ENCODE results near the gene CNTFR. TPM values are rescaled to one million over a fixed set of nuclear protein-coding genes. Genes with fewer than 3 reads are reported as not detected.

The CNTFR gene
- total and polyA plus RNA-seq, 5 donors from 2014 or later = not detected

GRCh38 chr9:34564617-34565016 lies 24.9 kb downstream of the CNTFR start:
- Mint-ChIP-seq H3K9me3 (peaks cover 0 to 7% (median 0%) of the 10 kb centered on the region in 7 donors), H3K36me3 (no peaks in the 10 kb centered on the region), H3K4me1 (no peaks in the 10 kb centered on the region), H3K4me3 (no peak overlapping the region), H3K27ac (no peak overlapping the region), H3K27me3 (peaks cover 8% of the 10 kb centered on the region)
- Histone ChIP-seq H3K4me1 (ENCODE audit: control insufficient read depth, insufficient read depth, low read length, poor library complexity, severe bottlenecking) (no peaks in the 10 kb centered on the region), H3K4me3 (ENCODE audit: low read depth, low read length) (no peak overlapping the region), H3K27me3 (ENCODE audit: control insufficient read depth, insufficient read depth, low read length) (peaks cover 2% of the 10 kb centered on the region), H3K27ac (ENCODE audit: insufficient read depth, low read length, poor library complexity, severe bottlenecking) (no peak overlapping the region), H3K9me3 (ENCODE audit: control insufficient read depth in 2 of 2, low read length in 2 of 2) (peaks cover 0 to 9% of the 10 kb centered on the region in 2 experiments), H3K36me3 (ENCODE audit: control insufficient read depth, insufficient read depth, low read length) (no peaks in the 10 kb centered on the region)
- DNase-seq (no peak), ATAC-seq (ENCODE audit: low read depth in 2 of 2) (no peak)

GRCh38 chr9:34563262-34563661 lies 26.3 kb downstream of the CNTFR start:
- Histone ChIP-seq H3K36me3 (ENCODE audit: control insufficient read depth, insufficient read depth, low read length) (no peaks in the 10 kb centered on the region), H3K9me3 (ENCODE audit: control insufficient read depth in 2 of 2, low read length in 2 of 2) (peaks cover 0 to 9% of the 10 kb centered on the region in 2 experiments), H3K4me1 (ENCODE audit: control insufficient read depth, insufficient read depth, low read length, poor library complexity, severe bottlenecking) (no peaks in the 10 kb centered on the region), H3K4me3 (ENCODE audit: low read depth, low read length) (no peak overlapping the region), H3K27me3 (ENCODE audit: control insufficient read depth, insufficient read depth, low read length) (peaks cover 2% of the 10 kb centered on the region), H3K27ac (ENCODE audit: insufficient read depth, low read length, poor library complexity, severe bottlenecking) (no peak overlapping the region)
- H3K27ac Mint-ChIP-seq = no peak overlapping the region
- no peaks in the 10 kb centered on the region for H3K36me3 Mint-ChIP-seq
- H3K9me3 Mint-ChIP-seq = peaks cover 0 to 7% (median 0%) of the 10 kb centered on the region in 7 donors
- H3K27me3 Mint-ChIP-seq = peaks cover 13% of the 10 kb centered on the region
- ATAC-seq (ENCODE audit: low read depth in 2 of 2) (no peak), DNase-seq (no peak)
- no peak overlapping the region for H3K4me3 Mint-ChIP-seq
- H3K4me1 Mint-ChIP-seq = no peaks in the 10 kb centered on the region

DNA sequence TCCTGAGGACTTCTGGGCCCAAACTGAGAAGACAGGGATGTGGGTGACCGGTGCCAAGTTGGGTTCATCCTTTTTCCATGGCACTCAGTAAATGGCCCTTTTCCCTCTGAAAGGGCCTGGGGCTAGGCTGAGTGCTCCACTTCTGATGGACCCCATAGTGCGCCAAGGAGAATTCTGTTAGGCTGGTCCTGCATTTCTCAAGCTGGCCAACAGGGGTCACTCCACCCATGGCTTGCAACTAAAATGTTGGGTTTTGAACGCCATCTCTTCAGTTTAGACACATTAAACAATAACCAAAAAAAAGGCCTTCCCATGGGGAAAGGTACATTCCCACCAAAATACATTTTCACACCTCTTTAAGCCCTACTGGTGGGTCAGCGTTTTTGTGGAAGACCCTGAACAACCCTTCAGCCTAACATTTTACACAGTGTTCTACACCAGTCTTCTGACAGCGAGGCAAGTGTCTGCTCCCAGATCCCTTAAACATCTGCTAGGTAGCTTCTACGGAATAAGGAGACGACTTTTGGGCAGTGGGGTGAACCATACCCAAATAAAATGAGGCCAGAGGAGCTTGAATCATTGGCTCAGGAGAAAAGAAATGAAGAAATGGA lies 27.3 kb downstream of the CNTFR start:
- Mint-ChIP-seq H3K4me3 (no peak overlapping the region), H3K36me3 (no peaks in the 10 kb centered on the region), H3K9me3 (peaks cover 0 to 7% (median 0%) of the 10 kb centered on the region in 7 donors), H3K27me3 (peaks cover 18% of the 10 kb centered on the region), H3K27ac (no peak overlapping the region), H3K4me1 (no peaks in the 10 kb centered on the region)
- ATAC-seq (ENCODE audit: low read depth in 2 of 2) = no peak
- Histone ChIP-seq H3K27me3 (ENCODE audit: control insufficient read depth, insufficient read depth, low read length) (peaks cover 2% of the 10 kb centered on the region), H3K36me3 (ENCODE audit: control insufficient read depth, insufficient read depth, low read length) (no peaks in the 10 kb centered on the region), H3K27ac (ENCODE audit: insufficient read depth, low read length, poor library complexity, severe bottlenecking) (no peak overlapping the region), H3K4me1 (ENCODE audit: control insufficient read depth, insufficient read depth, low read length, poor library complexity, severe bottlenecking) (no peaks in the 10 kb centered on the region), H3K4me3 (ENCODE audit: low read depth, low read length) (no peak overlapping the region), H3K9me3 (ENCODE audit: control insufficient read depth in 2 of 2, low read length in 2 of 2) (peaks cover 0 to 9% of the 10 kb centered on the region in 2 experiments)
- DNase-seq = peak in 1 of 3 donors; percentile 23

DNA sequence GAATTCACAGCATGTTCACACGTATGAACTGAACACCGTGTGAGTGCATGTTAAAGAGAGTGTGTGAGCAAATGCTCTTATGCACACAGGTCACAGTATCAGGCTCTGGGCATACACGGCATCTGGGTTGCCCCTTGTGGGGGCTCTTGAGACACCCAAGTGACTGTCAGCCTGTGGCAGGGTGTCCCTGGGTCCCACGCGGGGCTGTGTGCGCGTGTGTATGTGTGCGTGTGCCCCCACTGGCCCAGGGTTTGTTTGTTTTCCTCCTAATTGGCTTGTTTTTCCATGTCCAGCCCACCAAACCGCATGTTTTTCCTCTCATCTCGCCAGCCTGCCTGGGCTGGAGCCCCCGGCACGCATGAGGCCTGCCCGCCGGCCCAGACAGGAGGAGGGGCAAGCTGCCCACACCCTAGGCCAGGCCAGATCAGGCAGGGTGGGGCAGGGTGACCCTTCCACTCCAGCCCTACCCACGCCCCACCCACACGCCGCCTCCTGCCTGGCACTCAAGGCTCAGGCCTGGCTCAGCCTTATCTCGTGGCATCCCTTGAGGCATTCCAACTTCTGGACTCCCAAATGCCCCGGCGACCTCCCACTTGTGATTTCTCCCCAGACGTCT lies 28.8 kb downstream of the CNTFR start:
- Mint-ChIP-seq H3K27me3 (peaks cover 21% of the 10 kb centered on the region), H3K4me3 (no peak overlapping the region), H3K27ac (no peak overlapping the region), H3K9me3 (peaks cover 0 to 7% (median 0%) of the 10 kb centered on the region in 7 donors), H3K36me3 (no peaks in the 10 kb centered on the region), H3K4me1 (no peaks in the 10 kb centered on the region)
- H3K9me3 ChIP-seq (ENCODE audit: control insufficient read depth in 2 of 2, low read length in 2 of 2) = peaks cover 0 to 9% of the 10 kb centered on the region in 2 experiments
- ATAC-seq (ENCODE audit: low read depth in 2 of 2) = no peak
- H3K36me3 ChIP-seq (ENCODE audit: control insufficient read depth, insufficient read depth, low read length) = no peaks in the 10 kb centered on the region
- H3K27ac ChIP-seq (ENCODE audit: insufficient read depth, low read length, poor library complexity, severe bottlenecking) = no peak overlapping the region
- no peaks in the 10 kb centered on the region for H3K4me1 ChIP-seq (ENCODE audit: control insufficient read depth, insufficient read depth, low read length, poor library complexity, severe bottlenecking)
- H3K4me3 ChIP-seq (ENCODE audit: low read depth, low read length) = no peak overlapping the region
- DNase-seq = no peak
- H3K27me3 ChIP-seq (ENCODE audit: control insufficient read depth, insufficient read depth, low read length) = peaks cover 2% of the 10 kb centered on the region

DNA sequence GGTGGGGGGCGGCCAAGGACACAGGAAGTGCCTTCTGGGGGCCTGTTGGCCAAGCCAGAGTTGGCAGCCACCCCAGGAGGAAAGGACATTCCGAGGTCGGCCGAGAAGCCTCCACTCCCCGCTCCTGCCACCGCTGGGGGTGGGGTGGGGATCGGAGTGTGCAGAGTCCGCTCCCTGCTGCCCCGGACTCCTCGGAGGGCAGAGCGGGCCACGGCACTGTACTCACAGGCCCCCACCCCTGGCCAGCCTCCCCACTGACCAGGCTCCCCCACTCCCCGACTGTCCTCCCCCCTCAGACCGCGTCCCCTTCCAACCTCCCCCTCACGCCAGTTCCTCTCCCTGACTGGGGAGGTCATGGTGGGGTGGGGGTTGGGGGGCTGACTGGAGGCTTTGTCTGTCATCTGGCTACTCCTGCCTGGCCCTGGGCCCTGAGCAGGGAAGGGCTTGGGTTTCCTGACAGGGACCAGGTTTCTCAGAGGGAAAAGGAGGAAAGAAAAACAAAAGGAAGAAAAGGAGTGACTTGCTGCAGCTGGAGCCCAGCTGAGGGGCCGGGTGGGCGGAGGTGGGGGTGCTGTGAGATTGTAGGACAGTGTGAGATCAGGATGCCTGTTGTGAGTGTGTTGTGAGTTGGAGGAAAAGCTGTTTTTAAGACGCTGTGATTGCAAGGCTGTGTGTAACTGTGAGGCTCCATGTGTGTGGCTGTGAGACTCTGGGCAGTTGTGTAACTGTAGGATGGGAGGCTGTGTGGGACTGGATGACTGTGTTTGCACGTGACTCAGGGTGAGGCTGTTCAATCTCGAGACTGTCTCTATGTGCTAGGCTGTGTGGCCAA lies 29.7 kb downstream of the CNTFR start:
- Mint-ChIP-seq H3K27me3 (peaks cover 21% of the 10 kb centered on the region), H3K4me1 (no peaks in the 10 kb centered on the region), H3K9me3 (peaks cover 0 to 7% (median 0%) of the 10 kb centered on the region in 7 donors), H3K4me3 (no peak overlapping the region), H3K27ac (no peak overlapping the region), H3K36me3 (no peaks in the 10 kb centered on the region)
- H3K9me3 ChIP-seq (ENCODE audit: control insufficient read depth in 2 of 2, low read length in 2 of 2) = peaks cover 0 to 9% of the 10 kb centered on the region in 2 experiments
- no peak overlapping the region for H3K27ac ChIP-seq (ENCODE audit: insufficient read depth, low read length, poor library complexity, severe bottlenecking)
- no peak overlapping the region for H3K4me3 ChIP-seq (ENCODE audit: low read depth, low read length)
- H3K36me3 ChIP-seq (ENCODE audit: control insufficient read depth, insufficient read depth, low read length) = no peaks in the 10 kb centered on the region
- DNase-seq (no peak), ATAC-seq (ENCODE audit: low read depth in 2 of 2) (no peak)
- no peaks in the 10 kb centered on the region for H3K4me1 ChIP-seq (ENCODE audit: control insufficient read depth, insufficient read depth, low read length, poor library complexity, severe bottlenecking)
- peaks cover 2% of the 10 kb centered on the region for H3K27me3 ChIP-seq (ENCODE audit: control insufficient read depth, insufficient read depth, low read length)

DNA sequence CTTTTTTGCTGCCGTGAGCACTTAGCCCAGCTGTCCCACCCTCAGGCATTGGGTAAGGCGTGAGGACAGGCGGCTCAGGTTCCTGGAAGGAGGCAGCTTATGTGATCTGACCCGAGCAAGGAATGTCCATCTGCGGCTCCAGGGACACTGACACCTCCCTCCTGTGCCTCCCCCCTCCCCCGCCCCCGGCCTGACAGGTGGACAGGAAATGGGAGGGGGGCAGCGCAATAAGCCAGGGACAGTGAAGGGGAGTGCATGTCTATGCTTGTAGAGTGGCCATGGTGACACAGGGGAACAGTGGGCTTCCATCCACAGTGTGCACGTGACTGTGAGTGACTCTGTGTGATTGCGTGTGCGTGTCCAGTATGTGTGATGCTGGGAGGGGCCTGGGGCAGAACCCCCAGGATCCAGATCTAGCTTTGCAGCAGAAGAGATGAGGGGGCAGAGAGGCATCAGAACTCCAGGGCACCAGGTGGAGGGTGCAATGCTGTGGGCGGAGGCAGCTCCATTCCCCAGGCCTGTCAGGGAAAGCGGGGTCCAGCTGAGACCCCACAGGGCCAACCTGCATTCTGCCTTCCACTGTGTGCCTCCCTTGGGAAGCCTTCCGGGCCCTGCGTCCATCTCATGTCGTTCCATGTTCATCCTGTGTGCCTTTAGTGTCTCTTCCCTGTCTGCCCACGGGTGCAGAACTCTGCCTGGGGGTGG lies 30.5 kb downstream of the CNTFR start:
- Mint-ChIP-seq H3K36me3 (no peaks in the 10 kb centered on the region), H3K27ac (no peak overlapping the region), H3K9me3 (peaks cover 0 to 7% (median 0%) of the 10 kb centered on the region in 7 donors), H3K4me1 (no peaks in the 10 kb centered on the region), H3K27me3 (peaks cover 25% of the 10 kb centered on the region), H3K4me3 (no peak overlapping the region)
- Histone ChIP-seq H3K4me1 (ENCODE audit: control insufficient read depth, insufficient read depth, low read length, poor library complexity, severe bottlenecking) (no peaks in the 10 kb centered on the region), H3K27ac (ENCODE audit: insufficient read depth, low read length, poor library complexity, severe bottlenecking) (no peak overlapping the region), H3K27me3 (ENCODE audit: control insufficient read depth, insufficient read depth, low read length) (peaks cover 2% of the 10 kb centered on the region), H3K4me3 (ENCODE audit: low read depth, low read length) (no peak overlapping the region), H3K9me3 (ENCODE audit: control insufficient read depth in 2 of 2, low read length in 2 of 2) (peaks cover 0 to 9% of the 10 kb centered on the region in 2 experiments), H3K36me3 (ENCODE audit: control insufficient read depth, insufficient read depth, low read length) (no peaks in the 10 kb centered on the region)
- ATAC-seq (ENCODE audit: low read depth in 2 of 2) (no peak), DNase-seq (no peak)

DNA sequence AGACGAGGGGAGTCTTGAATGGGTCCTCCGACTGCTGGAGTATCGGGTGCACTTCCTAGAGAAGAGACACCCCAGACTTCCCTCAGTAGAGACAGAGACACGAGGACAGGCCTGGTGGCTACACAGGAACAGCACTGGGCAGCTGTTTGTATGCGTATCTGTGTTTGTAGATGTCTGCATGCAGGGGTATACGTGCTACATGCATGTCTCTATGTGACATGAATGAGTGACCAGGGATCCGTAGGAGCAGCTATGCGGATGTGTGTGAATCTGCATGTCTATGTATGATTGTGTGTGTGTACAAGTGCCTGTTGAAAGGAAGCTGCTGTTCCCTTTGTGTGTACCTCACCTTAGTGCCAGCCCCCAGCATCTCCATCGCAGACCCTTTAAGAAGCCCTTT lies 31.2 kb downstream of the CNTFR start:
- Mint-ChIP-seq H3K27me3 (peaks cover 25% of the 10 kb centered on the region), H3K27ac (no peak overlapping the region), H3K36me3 (no peaks in the 10 kb centered on the region), H3K9me3 (peaks cover 0 to 7% (median 0%) of the 10 kb centered on the region in 7 donors), H3K4me3 (no peak overlapping the region), H3K4me1 (no peaks in the 10 kb centered on the region)
- DNase-seq = no peak
- peaks cover 0 to 9% of the 10 kb centered on the region in 2 experiments for H3K9me3 ChIP-seq (ENCODE audit: control insufficient read depth in 2 of 2, low read length in 2 of 2)
- no peaks in the 10 kb centered on the region for H3K4me1 ChIP-seq (ENCODE audit: control insufficient read depth, insufficient read depth, low read length, poor library complexity, severe bottlenecking)
- H3K27me3 ChIP-seq (ENCODE audit: control insufficient read depth, insufficient read depth, low read length) = peaks cover 2% of the 10 kb centered on the region
- no peaks in the 10 kb centered on the region for H3K36me3 ChIP-seq (ENCODE audit: control insufficient read depth, insufficient read depth, low read length)
- no peak for ATAC-seq (ENCODE audit: low read depth in 2 of 2)
- H3K27ac ChIP-seq (ENCODE audit: insufficient read depth, low read length, poor library complexity, severe bottlenecking) = no peak overlapping the region
- no peak overlapping the region for H3K4me3 ChIP-seq (ENCODE audit: low read depth, low read length)

All from CD4-positive, CD25-positive, alpha-beta regulatory T cell (primary cell).